Panc1 (cell line): ENCODE measurements around the gene FKBP14. TPM values are rescaled to one million over a fixed set of nuclear protein-coding genes. Genes with fewer than 3 reads are reported as not detected.

Experiments
- ATAC-seq: fragments of 200-7000 bp; cut with Tn5 transposase; 2 replicates; pipeline ENCODE4 v1.9.1; 2020; ENCODE audit warnings: mild to moderate bottlenecking, moderate library complexity
- BruUV-seq: library from RNA; stranded (reverse); fragments of 400-500 nt; replicated peaks from 2 replicates; lab custom pipeline; 2021; lab: Mats Ljungman, UMichigan
- CTCF ChIA-PET: fragments of 300-600 bp; sonication (Branson Sonifier 250); formaldehyde crosslinking; loops from one replicate; lab custom pipeline; 2022; ENCODE audit warnings: antibody characterized with exemption; lab: Charles Lee
- POLR2A ChIA-PET: fragments of 300-600 bp; sonication (Branson Sonifier 250); formaldehyde crosslinking; loops from one replicate; lab custom pipeline; 2022; ENCODE audit warnings: antibody characterized with exemption; lab: Charles Lee
- DNase-seq: peaks from one replicate; pipeline ENCODE4 v3.0.0-alpha.2; 2010; ENCODE audit warnings: low read depth, low spot score
- H3K27ac ChIP-seq: 2 replicates; pipeline ENCODE4 v1.5.1; 2011; ENCODE audit warnings: mild to moderate bottlenecking, low read length, inconsistent platforms
- H3K27me3 ChIP-seq: fragments of 200-500 bp; sonication (Bioruptor generic); 2 replicates; pipeline ENCODE4 v1.6.0; 2014; ENCODE audit warnings: low read length, inconsistent platforms; ENCODE audit not compliant: control insufficient read depth, insufficient read depth
- H3K36me3 ChIP-seq: fragments of 200-500 bp; sonication (Bioruptor generic); 2 replicates; pipeline ENCODE4 v1.5.1; 2014; ENCODE audit warnings: inconsistent platforms, mild to moderate bottlenecking, low read length, moderate library complexity; ENCODE audit not compliant: control insufficient read depth, insufficient read depth
- H3K4me1 ChIP-seq: 2 replicates; pipeline ENCODE4 v1.5.1; 2011; ENCODE audit warnings: inconsistent platforms, mild to moderate bottlenecking, low read length, moderate library complexity; ENCODE audit not compliant: control insufficient read depth, insufficient read depth
- H3K4me3 ChIP-seq, 2 experiments: 2 replicates each; pipeline ENCODE4 v1.5.1; 2011 to 2012; ENCODE audit warnings: low read depth in 2 of 2, low read length in 2 of 2, mild to moderate bottlenecking in 2 of 2, inconsistent platforms in 1 of 2, moderate library complexity in 1 of 2
- H3K9me3 ChIP-seq: fragments of 200-500 bp; sonication (Bioruptor generic); 2 replicates; pipeline ENCODE4 v1.5.1; 2014; ENCODE audit warnings: low read depth, mild to moderate bottlenecking, inconsistent platforms, low read length, moderate library complexity; ENCODE audit not compliant: control insufficient read depth, insufficient read depth
- POLR2AphosphoS5 ChIP-seq: IDR thresholded peaks from 2 replicates; pipeline ENCODE4 v1.6.1; 2012; ENCODE audit warnings: mild to moderate bottlenecking, low read depth, low read length, moderate library complexity
- SIN3A ChIP-seq: IDR thresholded peaks from 2 replicates; pipeline ENCODE4 v1.6.1; 2012; ENCODE audit warnings: low read depth, mild to moderate bottlenecking, low read length, moderate library complexity, borderline replicate concordance; ENCODE audit not compliant: insufficient read depth
- TCF7L2 ChIP-seq: IDR thresholded peaks from 2 replicates; pipeline ENCODE4 v1.6.1; 2011; ENCODE audit warnings: mild to moderate bottlenecking, low read depth, low read length, inconsistent platforms
- in situ Hi-C: cut with HindIII; loops from 2 replicates; pipeline ENCODE4 v1.10.0; 2016; ENCODE audit warnings: low sequenced_read_pairs, low pct_unique_long_range_greater_than_20kb
- intact Hi-C: fragments of 100-400 bp; cut with micrococcal nuclease; formaldehyde crosslinking; loops from one replicate; pipeline ENCODE4 v1.10.0; 2022; ENCODE audit not compliant: unreplicated experiment
- total RNA-seq: library from RNA; stranded (reverse); gene quantifications from one replicate; pipeline ENCODE4 v1.2.1, GENCODE V29; 2021; ENCODE audit not compliant: unreplicated experiment
- TF ChIP-seq, protein P1 (sequence below), 2 experiments: IDR thresholded peaks; 2 replicates each; pipeline ENCODE4 v1.6.1; 2011 to 2012; ENCODE audit warnings: low read depth in 2 of 2, control low read depth in 1 of 2, low read length in 1 of 2, mild to moderate bottlenecking in 1 of 2, moderate library complexity in 1 of 2; ENCODE audit not compliant: insufficient read depth in 1 of 2
- TF ChIP-seq, protein P2 (sequence below): fragments of 450-650 bp; IDR thresholded peaks from 2 replicates; pipeline ENCODE4 v1.5.1; 2017; ENCODE audit warnings: mild to moderate bottlenecking

FKBP14 gene
- total RNA-seq, 1 experiment from 2014 or later, result 36.0 TPM

DNA sequence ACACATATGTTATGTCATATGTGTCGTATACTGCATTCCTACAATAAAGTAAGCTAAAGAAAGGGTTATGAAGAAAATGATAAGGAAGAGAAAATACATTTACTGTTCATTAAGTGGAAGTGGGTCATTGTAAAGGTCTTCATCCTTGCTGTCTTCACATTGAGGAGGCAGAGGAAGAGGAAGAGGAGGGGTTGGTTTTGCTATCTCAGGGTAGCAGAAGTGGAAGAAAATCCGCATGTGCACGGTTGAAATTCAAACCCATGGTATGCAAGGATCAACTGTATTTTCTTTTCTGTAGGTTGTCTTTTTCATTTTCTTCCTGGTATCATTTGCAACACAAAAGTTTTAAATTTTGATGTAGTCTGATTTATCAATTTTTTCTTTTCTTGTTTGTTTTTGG is 8.0 kb upstream of the FKBP14 start:
- no peak overlapping the region for H3K27ac ChIP-seq
- CTCF ChIA-PET, result no interaction called here
- no peak for DNase-seq
- no peak overlapping the region for H3K4me3 ChIP-seq
- H3K27me3 ChIP-seq, result no peaks in the 10 kb centered on the region
- no peaks in the 10 kb centered on the region for H3K36me3 ChIP-seq
- POLR2A ChIA-PET, result no interaction called here
- no TSS peak for BruUV-seq
- no peaks in the 10 kb centered on the region for H3K9me3 ChIP-seq
- peaks cover 26% of the 10 kb centered on the region for H3K4me1 ChIP-seq
- intact Hi-C loops, result no loop called here
- no peak for ATAC-seq
- in situ Hi-C loops, result no loop called here
- TF ChIP-seq, protein P1, sequence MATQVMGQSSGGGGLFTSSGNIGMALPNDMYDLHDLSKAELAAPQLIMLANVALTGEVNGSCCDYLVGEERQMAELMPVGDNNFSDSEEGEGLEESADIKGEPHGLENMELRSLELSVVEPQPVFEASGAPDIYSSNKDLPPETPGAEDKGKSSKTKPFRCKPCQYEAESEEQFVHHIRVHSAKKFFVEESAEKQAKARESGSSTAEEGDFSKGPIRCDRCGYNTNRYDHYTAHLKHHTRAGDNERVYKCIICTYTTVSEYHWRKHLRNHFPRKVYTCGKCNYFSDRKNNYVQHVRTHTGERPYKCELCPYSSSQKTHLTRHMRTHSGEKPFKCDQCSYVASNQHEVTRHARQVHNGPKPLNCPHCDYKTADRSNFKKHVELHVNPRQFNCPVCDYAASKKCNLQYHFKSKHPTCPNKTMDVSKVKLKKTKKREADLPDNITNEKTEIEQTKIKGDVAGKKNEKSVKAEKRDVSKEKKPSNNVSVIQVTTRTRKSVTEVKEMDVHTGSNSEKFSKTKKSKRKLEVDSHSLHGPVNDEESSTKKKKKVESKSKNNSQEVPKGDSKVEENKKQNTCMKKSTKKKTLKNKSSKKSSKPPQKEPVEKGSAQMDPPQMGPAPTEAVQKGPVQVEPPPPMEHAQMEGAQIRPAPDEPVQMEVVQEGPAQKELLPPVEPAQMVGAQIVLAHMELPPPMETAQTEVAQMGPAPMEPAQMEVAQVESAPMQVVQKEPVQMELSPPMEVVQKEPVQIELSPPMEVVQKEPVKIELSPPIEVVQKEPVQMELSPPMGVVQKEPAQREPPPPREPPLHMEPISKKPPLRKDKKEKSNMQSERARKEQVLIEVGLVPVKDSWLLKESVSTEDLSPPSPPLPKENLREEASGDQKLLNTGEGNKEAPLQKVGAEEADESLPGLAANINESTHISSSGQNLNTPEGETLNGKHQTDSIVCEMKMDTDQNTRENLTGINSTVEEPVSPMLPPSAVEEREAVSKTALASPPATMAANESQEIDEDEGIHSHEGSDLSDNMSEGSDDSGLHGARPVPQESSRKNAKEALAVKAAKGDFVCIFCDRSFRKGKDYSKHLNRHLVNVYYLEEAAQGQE (IDR thresholded peaks at IDR 0.05; ENCODE audit: insufficient read depth in 1 of 2, low read depth in 2 of 2, low read length in 1 of 2), result no peak
- TF ChIP-seq TCF7L2 (no peak), SIN3A (no peak), POLR2AphosphoS5 (no peak)
- TF ChIP-seq, protein P2, sequence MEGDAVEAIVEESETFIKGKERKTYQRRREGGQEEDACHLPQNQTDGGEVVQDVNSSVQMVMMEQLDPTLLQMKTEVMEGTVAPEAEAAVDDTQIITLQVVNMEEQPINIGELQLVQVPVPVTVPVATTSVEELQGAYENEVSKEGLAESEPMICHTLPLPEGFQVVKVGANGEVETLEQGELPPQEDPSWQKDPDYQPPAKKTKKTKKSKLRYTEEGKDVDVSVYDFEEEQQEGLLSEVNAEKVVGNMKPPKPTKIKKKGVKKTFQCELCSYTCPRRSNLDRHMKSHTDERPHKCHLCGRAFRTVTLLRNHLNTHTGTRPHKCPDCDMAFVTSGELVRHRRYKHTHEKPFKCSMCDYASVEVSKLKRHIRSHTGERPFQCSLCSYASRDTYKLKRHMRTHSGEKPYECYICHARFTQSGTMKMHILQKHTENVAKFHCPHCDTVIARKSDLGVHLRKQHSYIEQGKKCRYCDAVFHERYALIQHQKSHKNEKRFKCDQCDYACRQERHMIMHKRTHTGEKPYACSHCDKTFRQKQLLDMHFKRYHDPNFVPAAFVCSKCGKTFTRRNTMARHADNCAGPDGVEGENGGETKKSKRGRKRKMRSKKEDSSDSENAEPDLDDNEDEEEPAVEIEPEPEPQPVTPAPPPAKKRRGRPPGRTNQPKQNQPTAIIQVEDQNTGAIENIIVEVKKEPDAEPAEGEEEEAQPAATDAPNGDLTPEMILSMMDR, result no peak

DNA sequence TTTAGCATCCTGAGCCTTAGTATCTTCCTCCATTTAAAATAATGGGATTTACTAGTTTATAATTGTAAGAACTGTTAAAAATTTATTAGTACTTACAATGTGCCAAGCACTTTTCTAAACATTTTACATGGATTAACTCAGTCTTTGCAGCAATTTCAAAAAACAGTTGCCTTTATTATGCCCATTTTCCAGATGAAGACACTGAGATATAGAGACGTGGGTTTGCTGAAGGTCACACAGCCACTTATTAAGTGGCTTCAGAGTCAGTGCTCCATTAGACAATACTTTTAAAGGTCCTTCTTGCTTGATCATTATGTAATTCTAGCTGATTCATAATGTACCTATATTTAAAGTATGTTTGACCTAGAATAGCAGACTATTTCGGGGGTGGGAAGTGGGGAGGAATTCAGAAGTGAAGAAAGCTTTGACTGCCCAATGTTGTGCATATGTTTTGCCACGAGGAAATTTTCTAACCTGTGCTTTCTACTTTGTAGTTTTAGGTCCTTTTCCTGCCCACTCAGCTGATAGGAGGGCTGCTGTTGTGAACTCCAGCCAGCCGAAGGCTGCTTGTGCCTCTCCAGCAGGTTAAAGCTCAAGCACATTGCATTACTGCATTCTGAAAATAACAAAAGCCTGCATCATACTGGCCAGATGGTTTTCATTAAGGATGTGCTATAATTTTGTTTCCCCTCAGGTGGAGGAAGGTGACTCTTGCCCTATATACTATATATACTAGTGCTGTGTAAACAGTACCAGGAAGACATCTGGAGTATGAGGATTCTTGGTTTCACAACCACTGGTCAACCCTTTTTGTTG is 6.0 kb upstream of the FKBP14 start:
- no TSS peak for BruUV-seq
- H3K4me3 ChIP-seq, result no peak overlapping the region
- intact Hi-C loops (no loop called here), in situ Hi-C loops (no loop called here)
- POLR2A ChIA-PET, result no interaction called here
- H3K4me1 ChIP-seq, result peaks cover 31% of the 10 kb centered on the region
- DNase-seq (no peak), ATAC-seq (no peak)
- no peaks in the 10 kb centered on the region for H3K9me3 ChIP-seq
- H3K27ac ChIP-seq, result no peak overlapping the region
- CTCF ChIA-PET, result interaction anchor here (0.9 kb wide), 1 partner anchor 29 kb away, joined by 3 read pairs; no protein-coding TSS in a partner anchor
- H3K27me3 ChIP-seq, result no peaks in the 10 kb centered on the region
- TF ChIP-seq, protein P2, result no peak
- no peak for TF ChIP-seq SIN3A
- TF ChIP-seq, protein P1 (IDR thresholded peaks at IDR 0.05; ENCODE audit: insufficient read depth in 1 of 2, low read depth in 2 of 2, low read length in 1 of 2), result no peak
- no peak for TF ChIP-seq TCF7L2
- TF ChIP-seq POLR2AphosphoS5, result no peak
- no peaks in the 10 kb centered on the region for H3K36me3 ChIP-seq
